Fibroblast of lung (primary cell): Measurements from ENCODE around the gene JAK1.

ENCODE experiments used
- CTCF ChIP-seq, 2 donors: IDR thresholded peaks in 1 of 2; conservative IDR thresholded peaks in 1 of 2; 1 replicate in 1 of 2; 2 replicates in 1 of 2; pipeline ENCODE4 v1.5.1; 2011 to 2012; ENCODE audit warnings: low read length in 2 of 2, control low read depth in 1 of 2, inconsistent platforms in 1 of 2, low read depth in 1 of 2, mild to moderate bottlenecking in 1 of 2
- EZH2 ChIP-seq: IDR thresholded peaks from 2 replicates; pipeline ENCODE4 v1.5.1; 2012; ENCODE audit warnings: low read length, control low read depth, mild to moderate bottlenecking; ENCODE audit errors: missing control alignments

- TF ChIP-seq EZH2 (no peak), CTCF (conservative IDR thresholded peaks at IDR 0.05 in 1 of 2, IDR thresholded peaks at IDR 0.05 in 1 of 2; ENCODE audit: low read depth in 1 of 2, low read length in 2 of 2) (no peak)
These were observed 131.6 kb downstream of the JAK1 start for GRCh38 chr1:64834734-64835133.
